ENCODE data around the gene CYP1B1.

Gene CYP1B1

DNA sequence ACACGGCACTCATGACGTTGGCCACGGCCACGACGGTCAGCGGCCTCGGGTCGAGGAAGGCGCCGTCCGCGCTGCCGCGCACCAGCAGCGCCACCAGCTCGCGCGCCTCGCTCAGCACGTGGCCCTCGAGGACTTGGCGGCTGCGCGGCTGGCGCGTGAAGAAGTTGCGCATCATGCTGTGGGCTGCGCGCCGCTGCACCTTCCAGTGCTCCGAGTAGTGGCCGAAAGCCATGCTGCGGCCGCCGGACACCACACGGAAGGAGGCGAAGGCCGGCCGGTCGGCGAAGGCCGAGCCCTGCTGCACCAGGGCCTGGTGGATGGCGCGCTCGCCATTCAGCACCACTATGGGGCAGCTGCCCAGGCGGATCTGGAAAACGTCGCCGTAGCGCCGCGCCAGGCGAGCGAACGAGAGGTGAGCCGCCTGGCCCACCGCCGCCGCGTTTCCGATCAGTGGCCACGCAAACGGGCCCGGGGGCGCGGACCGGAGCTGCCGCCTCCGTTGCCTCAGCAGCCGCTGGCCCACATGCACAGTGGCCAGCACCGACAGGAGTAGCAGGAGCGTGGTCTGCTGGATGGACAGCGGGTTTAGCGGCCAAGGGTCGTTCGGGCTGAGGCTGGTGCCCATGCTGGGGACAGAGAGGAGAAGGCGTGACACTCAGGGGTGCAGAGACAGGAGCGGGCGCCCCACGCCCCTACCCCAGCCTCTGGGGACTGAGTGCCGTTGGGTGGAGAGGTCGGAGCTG is 1.0 kb downstream of the CYP1B1 start:
- DNase-seq = peak; percentile 33

DNA sequence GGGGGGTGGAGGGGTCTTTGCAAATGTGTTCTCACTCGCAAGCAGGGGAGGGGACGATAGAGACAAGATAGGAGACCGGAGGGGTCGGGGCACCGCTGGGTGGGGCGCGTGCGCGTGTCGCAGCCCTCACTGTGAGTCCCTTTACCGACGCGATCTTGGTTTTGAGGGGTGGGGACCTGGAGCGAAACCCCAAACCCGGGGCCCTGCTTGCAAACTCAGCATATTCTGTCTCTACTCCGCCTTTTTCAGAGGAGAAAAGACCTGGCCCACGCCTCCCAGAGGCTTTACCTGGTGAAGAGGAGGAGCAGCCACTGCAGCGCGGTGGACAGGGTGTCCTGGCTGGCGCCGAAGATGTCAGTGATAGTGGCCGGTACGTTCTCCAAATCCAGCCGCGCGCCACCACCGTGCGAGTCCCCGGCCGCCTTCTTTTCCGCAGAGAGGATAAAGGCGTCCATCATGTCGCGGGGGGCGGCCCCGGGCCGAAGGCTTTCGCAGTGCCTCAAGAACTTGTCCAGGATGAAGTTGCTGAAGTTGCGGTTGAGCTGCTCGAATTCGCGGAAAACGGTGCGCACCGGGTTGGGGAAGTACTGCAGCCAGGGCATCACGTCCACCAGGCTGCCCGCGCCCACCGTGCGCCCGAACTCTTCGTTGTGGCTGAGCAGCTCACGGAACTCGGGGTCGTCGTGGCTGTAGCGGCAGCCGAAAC is 1.7 kb downstream of the CYP1B1 start:
- DNase-seq = peak; percentile 26

DNA sequence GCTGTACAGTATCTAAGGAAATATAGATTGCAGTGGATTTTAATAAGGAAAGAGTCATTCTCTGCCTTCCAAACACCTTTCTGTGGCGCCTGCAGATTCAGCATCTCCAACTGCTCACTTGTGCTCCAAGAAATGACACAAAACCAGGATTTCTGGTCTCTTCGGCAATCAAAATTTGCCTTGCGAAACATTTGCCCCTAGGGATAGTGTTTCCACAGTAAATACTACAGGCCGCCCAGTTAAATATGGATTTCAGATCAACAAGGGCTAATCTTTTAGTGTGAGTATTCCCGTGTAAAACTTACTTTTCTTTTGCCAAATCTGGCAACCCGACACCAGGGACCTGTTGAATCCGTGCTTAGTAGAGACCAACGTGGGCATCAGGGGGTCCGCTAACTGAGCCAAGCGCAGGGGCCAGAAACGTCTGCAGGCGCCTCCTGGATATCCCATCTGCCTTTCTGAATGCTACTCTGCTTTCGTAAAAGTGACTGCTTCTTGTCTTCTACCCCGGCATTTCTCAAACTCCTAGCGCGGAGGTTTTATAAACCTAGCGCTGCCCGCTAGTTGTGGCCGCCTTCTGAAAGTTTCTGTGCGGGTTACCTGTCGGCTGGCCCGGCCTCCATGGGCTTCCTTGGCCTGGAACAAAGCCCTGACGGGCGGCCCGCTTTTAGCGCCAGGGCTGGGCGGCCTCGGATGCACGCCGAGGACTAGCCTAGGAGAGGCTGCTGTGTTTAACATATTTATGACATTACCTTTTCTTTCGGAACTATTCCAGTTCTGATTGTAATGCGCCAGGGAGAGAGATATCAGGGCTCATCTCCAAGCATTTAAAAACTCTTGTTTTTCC is 2.5 kb downstream of the CYP1B1 start:
- DNase-seq = no peak

DNA sequence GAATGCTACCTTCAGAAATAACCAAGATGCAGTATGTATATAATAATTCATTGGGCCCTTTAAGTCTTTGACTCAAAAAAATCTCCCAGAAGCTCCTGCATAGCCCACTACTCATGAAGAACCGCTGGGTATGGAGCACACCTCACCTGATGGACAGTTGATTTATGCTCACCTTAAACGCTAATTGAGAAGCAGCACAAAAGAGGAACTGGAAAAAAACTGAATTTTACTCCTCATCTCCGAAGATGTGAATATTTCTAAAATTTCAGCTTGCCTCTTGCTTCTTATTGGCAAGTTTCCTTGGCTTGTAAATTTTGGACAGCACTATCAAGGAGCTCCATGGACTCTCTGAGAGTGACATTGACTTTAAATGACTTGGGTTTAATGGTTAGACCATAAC is 5.5 kb downstream of the CYP1B1 start:
- DNase-seq = no peak

DNA sequence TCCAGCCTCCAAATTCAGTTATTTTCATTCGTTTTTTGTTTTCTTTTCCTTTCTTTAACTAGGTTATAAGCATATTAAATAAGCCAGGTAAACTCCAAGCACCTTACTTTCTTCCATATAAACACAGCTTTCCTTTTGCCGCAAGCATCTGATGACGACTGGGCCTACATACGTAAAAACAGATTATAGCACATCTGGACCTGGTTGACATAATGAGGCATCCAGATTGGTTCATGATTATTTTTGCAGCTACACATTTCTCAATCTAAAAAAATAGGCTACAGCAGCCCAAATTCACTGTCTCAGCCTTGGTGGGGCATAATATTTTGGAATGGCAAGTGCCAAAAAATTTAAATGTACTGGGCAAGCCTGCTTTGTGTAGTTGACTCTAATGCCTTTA is 7.7 kb downstream of the CYP1B1 start:
- DNase-seq = no peak

DNA sequence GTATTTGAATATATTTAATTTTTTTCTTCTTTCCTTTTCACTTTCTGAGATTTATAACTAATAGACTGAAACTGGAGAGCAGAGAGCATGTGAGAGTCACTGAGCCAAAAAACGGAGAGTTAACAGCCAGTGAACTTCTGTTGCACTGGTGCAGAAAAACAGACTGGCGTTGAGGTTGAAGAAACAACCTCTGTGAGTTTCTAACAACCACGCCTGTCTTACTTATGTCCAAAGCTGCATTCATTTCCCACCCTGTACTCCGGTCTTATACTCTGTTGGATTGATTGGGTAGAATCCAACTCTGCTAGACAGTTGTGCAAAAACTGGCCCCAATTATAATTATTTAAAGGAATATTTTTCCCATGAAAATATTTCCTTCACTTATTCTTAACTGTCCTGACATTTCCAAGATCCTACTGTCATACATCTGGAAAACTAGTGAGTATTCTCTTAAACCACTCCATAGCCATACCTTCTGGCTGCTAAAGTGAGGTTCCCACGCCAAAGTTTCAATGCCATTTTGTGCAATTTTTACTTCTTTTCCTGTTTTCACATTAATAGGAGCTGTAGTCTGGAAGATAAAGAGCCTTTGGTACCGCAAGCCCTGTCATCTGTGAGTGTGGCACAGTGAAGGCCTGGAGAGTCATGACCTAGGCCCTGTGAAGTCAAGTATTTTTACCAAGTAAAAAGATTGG is 9.4 kb downstream of the CYP1B1 start:
- no peak for DNase-seq

DNA sequence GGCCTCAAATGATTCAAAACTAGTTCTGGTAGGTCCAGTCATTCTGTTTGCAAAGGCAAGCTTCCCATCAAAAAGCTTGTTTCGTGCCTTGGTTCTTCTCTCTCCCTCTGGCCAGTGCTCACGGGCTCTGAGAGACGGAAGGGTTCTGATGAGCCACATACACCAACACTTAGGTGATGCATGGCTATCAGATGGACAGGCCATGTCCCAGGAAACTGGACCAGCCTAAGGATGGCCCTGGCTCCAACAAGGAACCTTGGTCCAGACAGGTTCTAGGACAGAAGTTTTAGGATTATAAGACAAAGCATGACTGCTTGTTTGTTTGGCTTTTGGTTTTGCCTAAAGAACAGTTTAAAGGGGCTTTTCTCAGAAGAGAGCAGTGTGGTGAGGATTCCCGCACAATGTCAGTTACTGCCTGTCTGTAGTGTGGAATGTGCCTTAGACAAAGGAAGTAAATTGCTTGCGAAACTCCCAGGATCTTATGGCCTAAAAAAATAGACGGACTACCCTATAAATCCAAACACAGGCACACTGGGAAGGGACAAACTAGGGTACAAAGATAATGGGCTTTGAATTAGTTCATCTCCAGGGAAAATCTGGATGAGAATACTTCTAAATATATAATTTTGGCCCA is 10.3 kb downstream of the CYP1B1 start:
- DNase-seq = no peak

DNA sequence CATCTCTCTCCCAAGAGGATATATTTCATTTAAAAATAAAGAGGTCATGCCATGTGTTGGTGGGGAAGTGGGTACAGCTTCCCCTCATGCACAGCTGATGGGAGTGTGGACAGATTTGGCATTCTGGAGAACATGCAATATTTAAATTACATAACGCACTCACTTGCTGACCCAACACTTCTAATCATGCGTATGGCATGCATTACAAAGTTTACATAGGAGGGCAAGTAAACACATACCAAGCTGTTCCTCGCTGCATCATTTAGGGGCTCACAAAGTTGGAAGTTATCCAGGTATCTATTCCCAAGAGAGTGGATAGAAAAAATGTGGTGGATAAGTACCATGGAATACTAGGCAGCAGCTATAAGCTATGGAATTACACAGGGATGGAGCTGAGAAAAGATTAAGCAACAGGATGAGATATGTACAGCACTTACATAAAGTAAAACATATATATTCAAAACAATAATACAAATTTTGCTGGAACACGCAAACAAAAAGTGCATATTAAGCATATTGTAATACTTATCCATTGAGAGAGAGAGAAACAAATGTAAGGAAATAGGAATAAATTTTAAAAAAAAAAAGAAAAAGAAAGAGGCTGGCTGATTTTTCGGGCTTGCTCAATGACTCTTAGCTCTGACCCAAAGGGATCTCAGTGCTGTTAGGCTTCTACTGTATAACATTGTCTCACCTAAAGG is 11.0 kb downstream of the CYP1B1 start:
- no peak for DNase-seq

DNA sequence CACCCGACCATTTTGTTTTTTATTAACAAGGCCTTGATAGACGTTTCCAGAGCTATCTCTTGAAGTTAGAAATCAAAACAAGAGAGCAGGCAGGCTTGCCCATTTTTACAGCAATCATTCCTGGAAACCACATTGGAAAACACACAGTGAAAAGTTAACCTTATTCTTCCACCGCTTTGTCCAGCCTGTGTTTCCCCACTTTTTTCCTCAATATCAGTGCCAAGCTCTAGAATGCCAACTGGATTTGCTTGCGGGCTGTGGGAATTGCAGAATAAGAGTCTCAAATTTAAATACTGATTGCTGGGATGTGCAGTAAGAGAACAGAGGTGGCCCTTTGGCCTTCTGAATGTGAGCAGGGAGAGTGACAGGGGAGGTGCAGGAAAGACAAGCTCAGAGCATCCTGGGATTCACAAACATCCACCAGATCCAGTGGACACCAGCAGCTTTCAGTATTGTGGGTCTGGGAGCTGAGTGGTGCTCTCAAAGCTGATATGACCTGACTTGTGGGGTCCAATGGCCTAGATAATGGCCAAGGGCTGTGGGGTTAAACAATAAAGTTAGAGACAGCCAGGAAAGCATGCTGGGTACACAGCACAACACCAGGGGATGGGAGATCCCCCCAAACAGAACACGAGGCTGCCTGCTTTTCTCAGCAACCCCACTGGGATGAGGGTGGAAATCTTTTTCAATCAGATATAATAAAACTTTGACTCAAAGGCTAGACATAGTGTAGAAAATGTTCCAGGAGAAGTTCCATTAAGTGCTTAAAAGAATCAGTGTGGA is 15.5 kb downstream of the CYP1B1 start:
- no peak for DNase-seq

DNA sequence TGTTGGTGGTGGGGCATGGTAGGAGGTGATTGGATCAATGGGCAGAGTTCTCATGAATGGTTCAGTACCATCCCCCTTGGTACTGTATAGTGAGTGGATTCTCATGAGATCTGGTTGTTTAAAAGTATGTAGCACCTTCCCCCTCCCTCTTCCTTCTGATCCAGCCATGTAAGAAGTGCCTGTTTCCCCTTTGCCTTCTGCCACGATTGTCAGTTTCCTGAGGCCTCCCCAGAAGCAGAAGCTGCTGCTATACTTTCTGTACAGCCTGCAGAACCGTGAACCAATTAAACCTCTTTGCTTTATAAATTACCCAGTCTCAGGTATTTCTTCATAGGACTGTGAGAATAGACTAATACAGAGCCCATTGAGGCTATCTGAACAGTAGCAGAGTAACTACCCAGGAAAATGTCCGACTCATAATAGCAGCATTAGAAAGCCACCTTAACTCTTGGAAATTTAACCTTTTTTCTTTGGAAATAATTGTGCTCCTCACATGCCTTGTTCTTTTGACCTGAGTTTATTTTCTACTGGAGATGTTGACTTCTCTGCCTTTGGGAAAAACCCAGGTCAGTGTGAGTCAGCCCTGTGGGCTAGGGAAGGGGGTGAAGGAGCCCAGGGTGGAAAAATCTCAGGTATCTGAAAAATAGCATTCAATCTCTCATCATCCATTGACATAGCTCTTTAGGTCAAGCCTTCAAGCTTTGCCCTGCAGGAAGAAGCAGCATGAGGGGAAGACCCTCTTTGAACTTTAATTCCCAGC is 18.1 kb downstream of the CYP1B1 start:
- peak; percentile 30 for DNase-seq

DNA sequence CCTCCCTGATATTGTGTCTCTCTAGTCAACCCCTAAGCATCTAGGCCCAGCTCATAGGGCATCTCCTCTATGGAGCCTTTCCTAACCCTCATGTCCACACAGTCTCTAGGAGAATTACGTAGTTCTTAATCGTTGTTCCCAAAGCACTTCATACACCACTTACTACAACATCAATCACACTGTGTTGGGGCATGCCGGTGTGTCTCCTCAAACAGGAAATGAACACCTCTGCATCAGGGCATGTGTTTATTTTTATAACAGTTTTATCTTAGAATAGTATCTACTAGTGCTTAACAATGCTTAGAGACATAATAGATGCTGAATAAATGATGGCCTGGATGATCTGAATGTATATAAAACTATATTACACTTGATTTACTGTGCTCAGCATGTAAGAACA is 19.7 kb downstream of the CYP1B1 start:
- DNase-seq = no peak

DNA sequence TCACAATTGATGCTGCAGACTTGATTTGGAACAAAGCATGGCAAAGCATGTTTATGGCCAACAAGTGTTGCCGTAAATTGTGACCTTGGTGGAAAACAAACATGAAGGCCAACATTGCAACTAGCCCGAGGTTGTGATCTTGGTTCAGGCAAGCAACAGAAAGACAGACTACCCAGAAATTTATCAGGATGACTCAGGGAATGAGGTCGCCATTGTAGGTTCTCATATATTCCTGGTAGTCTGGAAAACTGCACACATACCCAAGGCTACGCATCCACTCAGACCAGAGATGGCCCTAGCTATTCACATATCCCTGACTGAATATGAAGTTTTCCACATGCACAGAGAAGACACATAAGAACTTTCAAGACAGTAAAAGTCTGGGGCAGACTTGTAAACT is 30.1 kb downstream of the CYP1B1 start:
- no peak for DNase-seq

DNA sequence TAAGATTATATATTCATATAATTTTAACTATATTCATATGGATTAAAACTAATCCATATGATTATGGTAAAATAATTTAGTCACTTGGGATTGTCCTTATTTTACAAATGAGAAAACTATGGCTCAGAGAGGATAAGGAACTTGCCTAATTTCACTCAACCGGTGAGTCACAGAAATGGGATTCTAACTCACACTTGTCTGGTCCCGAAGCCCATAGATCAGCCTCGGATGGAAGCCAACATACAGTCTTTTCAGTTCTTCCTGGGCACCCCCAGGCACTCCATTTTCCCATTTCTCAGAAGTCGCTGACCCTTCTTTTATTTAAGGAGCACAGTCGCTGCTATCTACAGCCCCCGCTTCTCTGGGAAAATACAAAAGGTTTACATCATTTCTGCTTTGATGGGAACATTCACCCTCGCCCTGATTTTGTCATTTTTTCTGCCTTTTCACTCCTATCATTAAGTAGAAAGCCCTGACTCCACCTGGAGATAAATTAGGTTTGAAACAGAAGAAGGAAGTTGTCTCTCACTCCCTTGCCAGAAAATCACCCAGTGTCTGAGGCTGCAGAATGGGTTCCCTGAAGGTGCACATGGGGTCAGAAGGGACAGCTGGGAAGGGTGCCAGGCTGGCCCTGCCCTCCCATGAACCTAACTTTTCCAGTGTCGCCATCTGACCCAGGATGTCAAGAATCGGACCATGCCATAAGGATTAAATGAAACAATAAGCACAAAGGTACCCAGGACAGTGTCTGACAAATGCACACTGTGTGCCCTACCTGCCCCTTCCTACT is 36.6 kb downstream of the CYP1B1 start:
- no peak for DNase-seq

DNA sequence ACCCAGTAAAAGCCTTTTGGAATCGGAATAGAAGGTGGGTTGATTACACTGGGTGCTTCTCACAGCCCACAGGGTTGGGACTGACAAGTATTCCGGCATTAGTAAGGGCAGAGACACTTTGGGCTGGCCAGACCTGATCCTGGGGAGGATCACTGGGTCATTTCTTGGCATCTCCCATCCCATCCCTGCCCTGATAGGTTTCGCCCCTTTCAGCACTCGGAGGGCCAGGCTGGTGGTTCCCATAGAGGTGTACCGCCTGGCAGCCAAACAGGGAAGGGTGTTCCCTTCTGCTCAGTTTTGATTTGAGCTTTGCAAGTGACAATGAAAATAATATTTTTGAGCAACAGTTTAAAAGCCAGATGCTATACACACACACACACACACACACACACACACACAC is 37.3 kb downstream of the CYP1B1 start:
- no peak for DNase-seq

DNA sequence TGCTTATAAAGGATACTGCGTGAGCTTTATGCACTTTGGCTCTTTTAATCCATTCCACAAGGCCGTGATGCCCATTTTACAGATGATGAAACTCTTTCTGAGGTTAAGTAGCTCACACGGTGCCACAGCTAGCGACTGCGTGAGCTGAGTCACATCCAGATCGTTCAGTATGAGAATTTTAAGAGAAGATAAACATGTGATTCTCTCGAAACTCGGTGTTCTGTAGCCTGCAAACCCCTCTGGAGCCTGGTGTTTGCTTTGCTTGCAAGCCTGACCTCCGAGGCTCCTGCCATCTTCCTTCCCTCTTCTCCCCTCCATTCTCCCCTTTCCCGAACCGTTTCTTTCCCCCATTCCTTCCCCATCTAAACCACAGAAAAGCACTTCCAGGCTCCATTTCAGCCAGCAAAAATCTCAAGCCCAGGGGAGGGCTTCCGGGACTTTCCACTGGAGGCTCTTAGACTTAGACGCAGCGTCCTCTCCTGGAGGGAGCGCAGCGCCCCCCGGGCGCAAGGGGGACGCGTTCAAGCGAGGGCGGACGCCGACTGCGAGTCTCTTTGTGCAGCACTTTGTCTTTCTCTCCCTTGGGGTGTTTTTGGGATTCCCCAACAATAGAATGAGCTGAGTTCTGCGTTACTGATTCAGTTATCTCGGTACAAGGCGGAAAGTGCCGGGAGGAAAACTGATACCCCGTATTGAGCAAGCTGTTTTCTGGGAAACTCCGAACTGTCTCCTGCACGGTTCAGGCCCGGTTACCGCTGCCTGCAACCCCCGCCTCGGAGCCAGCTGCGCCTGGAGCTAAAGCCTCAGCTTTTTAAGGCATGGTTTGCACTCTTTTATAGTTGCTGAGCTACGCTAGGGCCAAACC is 38.0 kb downstream of the CYP1B1 start:
- DNase-seq = peak; percentile 50

DNA sequence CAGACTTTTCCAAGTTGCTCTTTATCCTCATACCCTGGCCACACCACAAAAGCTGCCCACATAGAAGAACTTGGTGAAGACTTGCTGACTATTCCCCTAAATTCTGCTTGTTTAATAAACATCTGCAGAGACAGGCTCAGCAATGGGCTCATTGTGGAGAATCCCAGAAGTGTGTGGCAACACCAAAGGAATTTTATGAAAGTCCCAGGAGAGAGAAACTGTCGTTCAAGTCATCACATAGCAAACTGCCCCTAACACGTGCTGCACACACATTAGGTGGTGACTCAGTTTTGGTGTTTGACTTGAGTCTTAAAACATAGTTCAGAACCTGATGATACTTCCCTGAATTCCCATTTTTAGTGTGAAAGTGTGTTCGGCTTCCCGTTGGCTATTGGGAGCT is 38.6 kb downstream of the CYP1B1 start:
- no peak for DNase-seq

DNA sequence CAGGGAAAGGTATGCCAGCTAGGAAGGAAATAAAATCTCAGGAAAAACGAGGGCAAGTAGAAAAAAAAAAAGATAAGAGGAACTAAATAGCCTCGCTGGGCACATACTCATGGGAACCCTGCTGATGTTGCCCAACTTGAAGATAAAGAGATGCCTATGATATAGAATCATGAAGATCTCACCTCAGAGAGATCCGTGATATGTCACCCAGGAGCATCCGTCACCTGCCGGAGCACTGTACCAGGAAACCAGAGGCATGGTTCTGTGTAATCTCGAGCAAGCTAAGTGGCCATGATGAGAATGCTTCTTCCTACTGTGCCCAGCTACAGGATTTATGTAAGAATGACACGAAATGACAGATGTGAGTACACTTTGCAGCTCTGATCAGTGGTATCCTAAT is 40.0 kb downstream of the CYP1B1 start:
- DNase-seq = no peak

DNA sequence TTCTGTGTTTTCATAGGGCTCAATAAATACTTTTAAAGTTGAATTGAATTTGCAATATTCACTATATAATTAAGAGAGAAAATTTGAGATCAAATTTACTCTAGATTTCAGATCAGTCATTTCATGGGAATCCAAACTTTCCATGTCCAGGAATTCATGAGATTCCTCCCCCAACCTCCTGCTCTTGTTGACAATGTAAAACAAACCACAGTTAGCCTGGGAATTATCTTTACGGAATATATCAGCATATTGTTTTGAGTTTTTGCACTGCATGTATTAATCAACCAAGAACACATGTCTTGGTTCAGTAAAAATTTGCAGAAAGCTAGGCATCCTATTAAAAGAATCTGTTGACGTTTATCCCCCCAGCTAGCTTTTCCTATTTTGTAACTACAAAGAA is 42.3 kb downstream of the CYP1B1 start:
- no peak for DNase-seq

DNA sequence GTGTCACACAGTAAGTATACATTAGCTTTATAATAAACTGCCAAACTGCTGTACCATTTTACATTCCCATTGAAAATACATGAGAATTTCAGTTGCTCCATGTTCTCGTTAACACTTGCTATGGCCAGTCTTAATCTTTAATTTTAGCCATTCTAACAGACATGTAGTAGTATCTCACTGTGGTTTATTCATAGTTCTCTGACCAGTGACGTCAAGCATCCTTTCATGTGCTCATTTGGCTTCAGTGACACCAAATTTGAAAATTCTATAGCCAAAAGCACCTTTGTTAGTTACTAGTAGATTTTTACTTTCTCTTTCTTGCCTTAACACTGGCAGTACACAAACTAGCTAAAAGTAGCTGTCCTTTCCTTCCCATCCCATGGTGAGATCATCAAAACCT is 43.0 kb downstream of the CYP1B1 start:
- DNase-seq = no peak
